Epidermal melanocyte (primary cell): ENCODE measurements around the gene DCLK3.

ENCODE experiments used
- DNase-seq: peaks from one replicate; pipeline ENCODE4 v3.0.0; 2011; ENCODE audit warnings: low spot score; ENCODE audit not compliant: insufficient read length

The DCLK3 gene

GRCh38 chr3:36763850-36764703, at the start of gene DCLK3:
TSS of gene DCLK3 (minus strand) at chr3:36764553. CDS start at chr3:36764263, 290 bp downstream.
- DNase-seq, result no peak

GRCh38 chr3:36813305-36813704, 49.0 kb upstream of the DCLK3 start:
- DNase-seq, result no peak

- no peak for DNase-seq
Observed at GRCh38 chr3:36812240-36812639, 47.9 kb upstream of the DCLK3 start.

GRCh38 chr3:36811768-36812167, 47.4 kb upstream of the DCLK3 start:
- DNase-seq, result no peak

GRCh38 chr3:36804295-36805055, 40.1 kb upstream of the DCLK3 start:
- DNase-seq, result no peak

- DNase-seq, result no peak
Observed at GRCh38 chr3:36803091-36803791, 38.9 kb upstream of the DCLK3 start.

DNA sequence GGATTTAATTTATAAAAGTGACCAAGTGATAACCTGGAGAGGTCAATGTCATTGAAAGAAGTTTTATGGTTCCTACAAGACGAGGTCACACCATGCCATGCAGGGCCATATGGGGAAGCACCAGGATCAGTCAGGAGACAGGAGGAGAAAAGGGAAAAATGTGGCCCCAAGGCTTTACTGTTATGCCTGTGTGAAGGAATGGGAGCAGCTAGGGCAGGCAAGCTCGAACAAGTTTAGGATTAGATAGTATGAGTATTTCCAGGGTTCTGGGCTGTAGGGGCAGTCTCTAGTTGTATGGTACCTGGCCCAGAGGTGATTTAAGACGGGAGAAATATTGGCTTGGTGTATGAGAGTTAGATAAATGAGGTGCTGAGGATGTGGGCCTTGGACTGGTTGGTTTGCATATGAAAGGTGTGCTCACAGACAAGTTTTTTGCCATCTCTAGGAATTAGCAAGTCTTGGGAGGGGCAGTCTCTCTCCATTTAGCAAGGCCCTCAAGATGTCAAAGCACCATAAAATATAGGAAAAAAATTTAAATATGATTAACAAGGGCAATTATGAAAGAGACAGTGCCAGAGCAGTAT, 36.3 kb upstream of the DCLK3 start:
- DNase-seq, result no peak

GRCh38 chr3:36796881-36797280, 32.5 kb upstream of the DCLK3 start:
- DNase-seq, result no peak

DNA sequence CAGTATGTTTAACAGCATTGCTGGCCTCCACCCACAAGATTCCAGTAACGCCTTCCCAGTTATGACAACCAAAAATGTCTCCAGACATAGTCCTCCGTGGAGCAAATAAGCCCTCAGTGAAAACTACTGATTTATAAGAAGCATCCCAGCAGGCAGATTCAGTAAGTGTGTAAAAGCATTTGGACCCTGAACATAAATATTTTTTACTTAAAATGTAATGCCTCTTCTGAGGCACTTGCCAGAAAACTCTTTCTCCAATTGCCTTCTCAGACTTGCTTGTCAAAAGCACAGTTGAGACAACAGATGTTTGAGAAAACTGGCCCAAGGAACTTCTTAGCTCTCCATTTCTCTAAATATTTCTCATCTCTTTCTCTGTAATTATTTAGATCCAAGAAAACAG, 31.8 kb upstream of the DCLK3 start:
- no peak for DNase-seq

DNA sequence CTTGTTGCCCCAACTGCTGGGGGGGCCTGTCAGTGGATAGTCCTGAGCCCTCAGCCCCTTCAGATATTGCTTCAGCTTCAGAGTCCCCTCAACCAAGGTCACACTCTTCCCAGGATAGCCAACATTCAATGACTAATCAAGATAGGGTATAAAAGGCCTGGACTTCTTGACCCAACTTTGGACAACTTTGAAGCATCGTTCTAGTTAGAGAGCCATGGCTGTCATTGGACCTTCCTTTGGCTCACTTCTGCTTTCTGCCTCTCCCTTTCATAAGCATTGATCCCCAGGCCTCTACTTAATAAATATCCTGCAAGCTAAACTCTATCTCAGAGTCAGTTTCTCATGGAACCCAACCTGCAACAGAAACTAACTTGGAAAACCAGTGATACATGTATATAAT, 31.3 kb upstream of the DCLK3 start:
- DNase-seq, result no peak

DNA sequence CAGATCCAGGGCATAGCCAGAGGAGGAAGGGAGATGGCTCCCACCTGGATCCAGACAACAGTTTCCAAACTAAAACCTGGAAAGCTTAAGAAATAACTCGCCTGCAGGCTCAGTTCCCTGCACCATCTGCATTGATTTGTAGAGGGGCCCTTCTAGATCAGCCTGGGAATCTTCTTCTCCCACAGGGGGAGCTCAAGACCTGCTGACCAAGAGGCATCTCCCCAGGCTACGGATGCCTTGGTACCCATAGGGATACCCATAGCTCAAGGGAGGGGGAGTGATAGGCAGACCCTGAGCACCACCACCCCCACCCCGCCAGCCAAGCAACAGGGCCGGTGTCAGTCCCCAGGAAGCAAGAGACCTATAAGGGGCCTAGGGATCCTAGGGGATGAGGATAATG, 28.0 kb upstream of the DCLK3 start:
- DNase-seq, result no peak

- no peak for DNase-seq
Observed at GRCh38 chr3:36790765-36791164, 26.4 kb upstream of the DCLK3 start.

GRCh38 chr3:36786921-36787890, 22.9 kb upstream of the DCLK3 start:
- DNase-seq, result no peak

GRCh38 chr3:36784138-36784635, 19.8 kb upstream of the DCLK3 start:
- DNase-seq, result no peak

- DNase-seq, result no peak
Observed at GRCh38 chr3:36777424-36778218, 13.3 kb upstream of the DCLK3 start.

DNA sequence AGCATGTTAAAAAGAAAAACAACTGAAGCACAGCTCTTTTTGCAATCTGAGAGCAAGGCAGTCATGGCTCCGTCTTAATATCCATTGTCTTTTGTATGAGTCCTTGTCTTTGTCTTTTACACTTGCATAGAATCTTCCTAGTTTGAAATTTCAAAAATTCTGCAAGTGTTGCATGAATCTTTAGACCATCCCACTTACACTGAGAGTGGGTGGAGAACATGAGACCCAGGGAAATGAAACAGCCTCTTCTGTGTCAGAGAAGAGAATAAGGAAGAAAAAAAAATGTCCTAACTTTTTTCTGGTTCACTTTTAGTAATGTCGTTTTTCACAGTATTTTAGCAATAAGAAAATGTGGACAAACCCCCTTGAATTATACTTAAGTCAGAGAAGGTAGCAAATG, 12.1 kb upstream of the DCLK3 start:
- DNase-seq, result no peak

DNA sequence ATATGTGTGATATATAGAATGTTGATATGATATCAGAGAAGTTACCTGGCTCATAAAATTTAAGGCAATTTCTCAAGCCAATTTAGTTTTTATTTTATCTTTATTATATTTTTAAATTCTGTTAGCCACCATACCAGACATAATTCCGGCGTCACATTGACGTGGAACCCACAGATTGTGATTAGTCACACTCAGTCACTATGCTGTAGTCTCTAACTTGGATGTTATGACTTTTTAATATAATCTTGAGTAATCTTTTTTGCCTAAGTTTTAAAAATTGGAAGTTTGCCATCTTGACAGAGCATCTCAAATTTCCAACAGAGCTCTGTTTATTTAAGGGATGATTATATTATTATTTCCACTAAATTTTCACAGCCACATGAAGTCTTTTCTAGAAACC, 9.7 kb upstream of the DCLK3 start:
- no peak for DNase-seq

- DNase-seq, result no peak
Observed at GRCh38 chr3:36771931-36772330, 7.6 kb upstream of the DCLK3 start.

- DNase-seq, result no peak
Observed at GRCh38 chr3:36769926-36770325, 5.6 kb upstream of the DCLK3 start.

GRCh38 chr3:36765104-36765503, 751 bp upstream of the DCLK3 start:
- no peak for DNase-seq
